ENCODE data around the gene SERINC5.

DNA sequence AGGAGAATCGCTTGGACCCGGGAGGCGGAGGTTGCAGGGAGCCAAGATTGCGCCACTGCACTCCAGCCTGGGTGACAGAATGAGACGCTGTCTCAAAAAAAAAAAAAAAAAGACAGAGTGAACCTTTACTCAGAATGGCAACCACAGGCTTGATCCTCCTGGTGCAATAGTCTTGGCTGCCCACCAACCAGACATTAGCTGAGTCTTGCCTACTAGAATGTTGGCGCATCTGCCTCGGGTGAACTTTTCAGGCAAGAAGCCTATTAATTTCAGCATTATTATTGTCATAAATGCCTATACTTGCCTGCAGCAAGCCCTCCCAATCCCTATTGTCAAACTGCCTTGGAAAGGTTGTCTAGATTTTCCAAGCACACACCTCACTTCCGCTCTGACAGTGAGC, 4.2 kb downstream of the SERINC5 start:
- TF ChIP-seq MYC (IDR thresholded peaks at IDR 0.05; ENCODE audit: low read depth, low read length): no peak
- TF ChIP-seq, protein P1, sequence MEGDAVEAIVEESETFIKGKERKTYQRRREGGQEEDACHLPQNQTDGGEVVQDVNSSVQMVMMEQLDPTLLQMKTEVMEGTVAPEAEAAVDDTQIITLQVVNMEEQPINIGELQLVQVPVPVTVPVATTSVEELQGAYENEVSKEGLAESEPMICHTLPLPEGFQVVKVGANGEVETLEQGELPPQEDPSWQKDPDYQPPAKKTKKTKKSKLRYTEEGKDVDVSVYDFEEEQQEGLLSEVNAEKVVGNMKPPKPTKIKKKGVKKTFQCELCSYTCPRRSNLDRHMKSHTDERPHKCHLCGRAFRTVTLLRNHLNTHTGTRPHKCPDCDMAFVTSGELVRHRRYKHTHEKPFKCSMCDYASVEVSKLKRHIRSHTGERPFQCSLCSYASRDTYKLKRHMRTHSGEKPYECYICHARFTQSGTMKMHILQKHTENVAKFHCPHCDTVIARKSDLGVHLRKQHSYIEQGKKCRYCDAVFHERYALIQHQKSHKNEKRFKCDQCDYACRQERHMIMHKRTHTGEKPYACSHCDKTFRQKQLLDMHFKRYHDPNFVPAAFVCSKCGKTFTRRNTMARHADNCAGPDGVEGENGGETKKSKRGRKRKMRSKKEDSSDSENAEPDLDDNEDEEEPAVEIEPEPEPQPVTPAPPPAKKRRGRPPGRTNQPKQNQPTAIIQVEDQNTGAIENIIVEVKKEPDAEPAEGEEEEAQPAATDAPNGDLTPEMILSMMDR (IDR thresholded peaks at IDR 0.05; ENCODE audit: low read depth, low read length): no peak
- TF ChIP-seq POLR2A (IDR thresholded peaks at IDR 0.05; ENCODE audit: extremely low read depth, insufficient read length): no peak

Measured in NB4 (cell line).